H9 (cell line): ENCODE results near the gene GAN. TPM values are rescaled to one million over a fixed set of nuclear protein-coding genes. Genes with fewer than 3 reads are reported as not detected.
"Not testable (repeated sequence)": the region's sequence is repeated elsewhere in the genome, so short reads cannot be mapped to it uniquely, and the experiment has no call there.

Source experiments
- DNase-seq: peaks from one replicate; pipeline ENCODE4 v3.0.0-alpha.2; 2017
- H2AFZ ChIP-seq: one replicate; pipeline ENCODE4 v1.6.1; 2013; ENCODE audit warnings: mild to moderate bottlenecking, low read length, control low read depth, moderate library complexity
- H2AK5ac ChIP-seq: 2 replicates; pipeline ENCODE4 v1.6.1; 2013; ENCODE audit warnings: low read length, control low read depth, mixed read lengths; ENCODE audit not compliant: insufficient read length
- H2BK120ac ChIP-seq: one replicate; pipeline ENCODE4 v1.6.1; 2013; ENCODE audit warnings: low read depth, mild to moderate bottlenecking, low read length, control low read depth, inconsistent platforms; ENCODE audit not compliant: poor library complexity, severe bottlenecking
- H2BK12ac ChIP-seq: 2 replicates; pipeline ENCODE4 v1.6.1; 2013; ENCODE audit warnings: low read length, control low read depth, mixed read lengths, low read depth; ENCODE audit not compliant: insufficient read length
- H2BK15ac ChIP-seq: 2 replicates; pipeline ENCODE4 v1.6.1; 2013; ENCODE audit warnings: low read depth, low read length, control low read depth
- H2BK20ac ChIP-seq: one replicate; pipeline ENCODE4 v1.6.1; 2013; ENCODE audit warnings: low read depth, mild to moderate bottlenecking, low read length, control low read depth, inconsistent platforms; ENCODE audit not compliant: poor library complexity, severe bottlenecking
- H2BK5ac ChIP-seq: 2 replicates; pipeline ENCODE4 v1.6.1; 2013; ENCODE audit warnings: low read length, control low read depth, mixed read lengths; ENCODE audit not compliant: insufficient read length
- H3K14ac ChIP-seq: 2 replicates; pipeline ENCODE4 v1.6.1; 2013; ENCODE audit warnings: low read length, control low read depth; ENCODE audit not compliant: insufficient read depth
- H3K18ac ChIP-seq: 2 replicates; pipeline ENCODE4 v1.6.1; 2013; ENCODE audit warnings: low read depth, mild to moderate bottlenecking, mixed read lengths, low read length, control low read depth; ENCODE audit not compliant: insufficient read length
- H3K23ac ChIP-seq: 2 replicates; pipeline ENCODE4 v1.6.1; 2013; ENCODE audit warnings: low read length, control low read depth, mixed read lengths, low read depth; ENCODE audit not compliant: insufficient read length
- H3K23me2 ChIP-seq: 2 replicates; pipeline ENCODE4 v1.6.1; 2013; ENCODE audit warnings: low read depth, mild to moderate bottlenecking, mixed read lengths, low read length, control low read depth; ENCODE audit not compliant: insufficient read length, poor library complexity, severe bottlenecking
- H3K27ac ChIP-seq: 2 replicates; pipeline ENCODE4 v1.5.1; 2013; ENCODE audit warnings: low read length, control low read depth, mixed read lengths, low read depth; ENCODE audit not compliant: insufficient read length
- H3K27me3 ChIP-seq: 2 replicates; pipeline ENCODE4 v1.6.1; 2013; ENCODE audit warnings: low read length, control low read depth, inconsistent platforms; ENCODE audit not compliant: insufficient read depth
- H3K4ac ChIP-seq: 2 replicates; pipeline ENCODE4 v1.6.1; 2013; ENCODE audit warnings: low read depth, mild to moderate bottlenecking, control low read depth, inconsistent platforms, low read length, moderate library complexity
- H3K4me1 ChIP-seq: 2 replicates; pipeline ENCODE4 v1.6.1; 2013; ENCODE audit warnings: low read length, control low read depth, inconsistent platforms; ENCODE audit not compliant: insufficient read depth
- H3K4me2 ChIP-seq: 2 replicates; pipeline ENCODE4 v1.6.1; 2013; ENCODE audit warnings: low read length, control low read depth, mixed read lengths; ENCODE audit not compliant: insufficient read length, insufficient read depth
- H3K56ac ChIP-seq: 2 replicates; pipeline ENCODE4 v1.6.1; 2013; ENCODE audit warnings: low read depth, mild to moderate bottlenecking, mixed read lengths, low read length, control low read depth; ENCODE audit not compliant: insufficient read length
- H3K79me1 ChIP-seq: 2 replicates; pipeline ENCODE4 v1.6.1; 2013; ENCODE audit warnings: low read depth, mild to moderate bottlenecking, moderate library complexity, low read length, control low read depth, inconsistent platforms; ENCODE audit not compliant: insufficient read depth, poor library complexity, severe bottlenecking
- H3K79me2 ChIP-seq: 2 replicates; pipeline ENCODE4 v1.6.1; 2013; ENCODE audit warnings: low read length, control low read depth, inconsistent platforms; ENCODE audit not compliant: insufficient read depth
- H3K9ac ChIP-seq: 2 replicates; pipeline ENCODE4 v1.6.1; 2013; ENCODE audit warnings: low read length, control low read depth, mixed read lengths; ENCODE audit not compliant: insufficient read length; ENCODE audit errors: extremely low read depth
- H3K9me3 ChIP-seq: one replicate; pipeline ENCODE4 v1.6.1; 2013; ENCODE audit warnings: low read depth, low read length, inconsistent platforms; ENCODE audit not compliant: control insufficient read depth
- H3T11ph ChIP-seq: one replicate; pipeline ENCODE4 v1.6.1; 2013; ENCODE audit warnings: mild to moderate bottlenecking, low read length, control low read depth, inconsistent platforms
- H4K20me1 ChIP-seq: one replicate; pipeline ENCODE4 v1.6.1; 2013; ENCODE audit not compliant: control insufficient read depth, insufficient read length, insufficient read depth
- H4K5ac ChIP-seq: 2 replicates; pipeline ENCODE4 v1.6.1; 2013; ENCODE audit warnings: low read depth, mild to moderate bottlenecking, mixed read lengths, low read length, control low read depth; ENCODE audit not compliant: insufficient read length
- H4K8ac ChIP-seq: replicated peaks from 2 replicates; pipeline ENCODE4 v1.6.1; 2013; ENCODE audit warnings: low read length, control low read depth, mixed read lengths, low read depth; ENCODE audit not compliant: insufficient read length
- H4K91ac ChIP-seq: 2 replicates; pipeline ENCODE4 v1.6.1; 2013; ENCODE audit warnings: low read depth, mild to moderate bottlenecking, moderate library complexity, mixed read lengths, low read length, control low read depth; ENCODE audit not compliant: insufficient read length
- H3K27ac Mint-ChIP-seq, 3 experiments: 2 replicates in 2 of 3; 3 replicates in 1 of 3; pipeline ENCODE4 v1.8.0; 2020 to 2021; ENCODE audit warnings: mixed read lengths in 3 of 3, mild to moderate bottlenecking in 1 of 3, moderate library complexity in 1 of 3
- H3K27me3 Mint-ChIP-seq: 2 replicates; pipeline ENCODE4 v1.8.0; 2021; ENCODE audit warnings: low read depth, mild to moderate bottlenecking, moderate library complexity, mixed read lengths
- H3K36me3 Mint-ChIP-seq, 3 experiments: 2 replicates in 2 of 3; 3 replicates in 1 of 3; pipeline ENCODE4 v1.8.0; 2020 to 2021; ENCODE audit warnings: low read depth in 3 of 3, mixed read lengths in 3 of 3; ENCODE audit not compliant: insufficient read depth in 1 of 3
- H3K4me1 Mint-ChIP-seq, 2 experiments: 2 replicates each; pipeline ENCODE4 v1.8.0; 2020; ENCODE audit warnings: mixed read lengths in 2 of 2
- H3K4me3 Mint-ChIP-seq, 2 experiments: 2 replicates in 1 of 2; 3 replicates in 1 of 2; pipeline ENCODE4 v1.8.0; 2020 to 2021; ENCODE audit warnings: mild to moderate bottlenecking in 2 of 2, mixed read lengths in 2 of 2, moderate library complexity in 1 of 2
- H3K9me3 Mint-ChIP-seq, 2 experiments: 2 replicates in 1 of 2; 3 replicates in 1 of 2; pipeline ENCODE4 v1.8.0; 2020; ENCODE audit warnings: mild to moderate bottlenecking in 2 of 2, mixed read lengths in 2 of 2, moderate library complexity in 1 of 2
- CTCF ChIP-seq: fragments of 200-600 bp; sonication (generic); conservative IDR thresholded peaks from 3 replicates; pipeline ENCODE4 v1.8.0; 2021; ENCODE audit warnings: antibody characterized with exemption, mild to moderate bottlenecking
- WGBS: extraction: QIAGEN DNeasy Blood & Tissue Kit; methylation state at CpG from one replicate; pipeline ENCODE4 v1.1.7; 2013; ENCODE audit warnings: missing lambda C conversion rate, low lambda C conversion rate, mixed read lengths; ENCODE audit not compliant: insufficient read length; ENCODE audit errors: extremely low coverage; 5-methylcytosine and 5-hydroxymethylcytosine counted together
- total RNA-seq: library from RNA; stranded (reverse); gene quantifications from 2 replicates; pipeline ENCODE4 v1.2.1, GENCODE V29; 2021

Gene GAN
- total RNA-seq, 1 experiment from 2014 or later: 20.9 TPM

GRCh38 chr16:81403601-81404391 lies 89.0 kb downstream of the GAN start:
- WGBS: no CpG with 5 or more reads among the region's 37 CpGs
- Histone ChIP-seq H3K4me1 (no peaks in the 10 kb centered on the region), H2BK12ac (no peak overlapping the region), H2AK5ac (no peak overlapping the region), H3K9ac (no peak overlapping the region), H3K27ac (no peak overlapping the region), H4K91ac (no peak overlapping the region), H3K23me2 (peaks cover 3% of the 10 kb centered on the region), H2BK15ac (no peak overlapping the region), H4K8ac (no peak overlapping the region), H3K4ac (no peak overlapping the region), H3K79me1 (no peaks in the 10 kb centered on the region), H2AFZ (no peak overlapping the region), H3K27me3 (no peaks in the 10 kb centered on the region), H3T11ph (no peak overlapping the region), H2BK5ac (no peak overlapping the region), H3K9me3 (no peaks in the 10 kb centered on the region), H4K5ac (no peak overlapping the region), H2BK120ac (no peak overlapping the region), H3K14ac (peak overlapping the region; percentile 28; the same call in 1 of the 2 replicates), H2BK20ac (no peak overlapping the region), H3K23ac (no peak overlapping the region), H4K20me1 (no peaks in the 10 kb centered on the region), H3K18ac (no peak overlapping the region), H3K79me2 (no peaks in the 10 kb centered on the region), H3K4me2 (peak overlapping the region; percentile 32), H3K56ac (no peak overlapping the region)
- DNase-seq: peak; percentile 91
- Mint-ChIP-seq H3K4me3 (peak overlapping the region in 1 of 2 experiments; percentile 26; a peak in 1 of 5 replicates), H3K36me3 (no peaks in the 10 kb centered on the region), H3K27me3 (peaks cover 22% of the 10 kb centered on the region), H3K4me1 (peaks cover 3 to 6% of the 10 kb centered on the region in 2 experiments; a peak in 2 of 4 replicates), H3K27ac (peak overlapping the region in 1 of 3 experiments; percentile 44; a peak in 1 of 7 replicates), H3K9me3 (peaks cover 7 to 10% of the 10 kb centered on the region in 2 experiments; a peak in 4 of 5 replicates)
- TF ChIP-seq CTCF: peak; percentile 98

GRCh38 chr16:81405002-81405401 lies 90.2 kb downstream of the GAN start:
- not testable (repeated sequence) for H3K4me1 ChIP-seq, H3K9me3 Mint-ChIP-seq, H2AK5ac ChIP-seq, H4K8ac ChIP-seq, H3T11ph ChIP-seq, H3K4me3 Mint-ChIP-seq, H3K36me3 Mint-ChIP-seq, H3K14ac ChIP-seq, H3K23ac ChIP-seq, H3K9ac ChIP-seq, H3K27ac Mint-ChIP-seq, H3K56ac ChIP-seq, H4K20me1 ChIP-seq, H4K91ac ChIP-seq, H3K4me2 ChIP-seq, H2BK15ac ChIP-seq, H3K23me2 ChIP-seq, H2AFZ ChIP-seq, H3K79me1 ChIP-seq, H3K79me2 ChIP-seq, H2BK12ac ChIP-seq, H3K27ac ChIP-seq, H3K4me1 Mint-ChIP-seq, H2BK20ac ChIP-seq, DNase-seq, H2BK5ac ChIP-seq, H3K27me3 ChIP-seq, H4K5ac ChIP-seq, H3K18ac ChIP-seq, H3K4ac ChIP-seq, H3K9me3 ChIP-seq, H2BK120ac ChIP-seq
- no CpG with 5 or more reads among the region's 2 CpGs for WGBS
- H3K27me3 Mint-ChIP-seq: peaks cover 21% of the 10 kb centered on the region
